Caki2 (cell line): ENCODE measurements around the gene TAS1R1. TPM values are rescaled to one million over a fixed set of nuclear protein-coding genes. Genes with fewer than 3 reads are reported as not detected.

Experiments used
- DNase-seq: peaks from one replicate; pipeline ENCODE4 v3.0.0-alpha.2; 2015; ENCODE audit warnings: low read depth
- in situ Hi-C: cut with HindIII; loops from 2 replicates; pipeline ENCODE4 v1.10.0; 2016; ENCODE audit warnings: low sequenced_read_pairs, low pct_unique_long_range_greater_than_20kb, mixed read lengths
- total RNA-seq: library from RNA; depleted of rRNA; stranded (reverse); fragments of >200 nt; shearing (Covaris generic); gene quantifications from 2 replicates; pipeline ENCODE4 v1.2.3, GENCODE V29; 2014; ENCODE audit warnings: low replicate concordance

Gene TAS1R1
- total RNA-seq, 1 experiment from 2014 or later, result not detected

DNA sequence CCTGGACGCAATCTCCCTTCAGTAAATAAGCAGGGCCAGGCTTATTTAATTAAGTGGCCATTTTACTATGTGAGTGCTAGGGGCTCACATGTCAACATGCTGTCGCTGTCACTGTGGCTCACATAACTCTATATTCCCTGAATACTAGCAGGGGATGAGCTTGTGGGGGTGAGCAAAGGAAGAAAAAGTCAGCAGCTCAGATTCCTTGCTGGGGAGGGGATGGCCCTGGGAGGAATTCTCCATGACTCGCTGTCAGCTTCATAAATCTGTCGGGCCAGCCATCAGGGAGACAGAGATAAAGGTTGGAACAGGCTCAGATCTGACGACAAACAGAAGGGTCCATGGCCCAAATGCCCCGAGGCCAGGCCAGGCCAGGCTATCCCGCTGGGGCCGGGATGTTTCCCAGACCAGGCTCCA is 37.7 kb upstream of the TAS1R1 start:
- DNase-seq, result no peak
- in situ Hi-C loops, result no loop called here

DNA sequence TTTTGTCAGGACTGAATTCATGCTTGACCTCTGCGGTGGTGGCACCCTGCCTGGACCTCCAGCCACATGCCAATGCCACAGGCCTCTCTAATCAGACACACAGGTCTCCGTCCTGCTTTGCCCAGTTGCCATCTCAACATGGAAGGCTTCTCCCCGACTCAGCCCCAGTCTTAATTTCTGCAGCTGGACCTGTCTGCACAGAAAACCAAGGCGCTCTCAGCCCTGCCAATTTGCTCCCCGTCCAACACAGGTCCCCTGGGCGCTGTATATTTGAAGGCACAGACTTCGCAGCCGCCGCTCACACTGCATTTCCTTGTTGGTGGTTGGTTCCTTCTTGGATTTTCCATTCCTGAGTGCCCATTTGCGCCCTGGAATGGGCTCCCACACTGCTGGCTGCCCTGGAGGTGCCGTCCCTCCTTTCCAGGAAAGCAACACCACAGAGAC is 35.6 kb upstream of the TAS1R1 start:
- in situ Hi-C loops, result no loop called here
- no peak for DNase-seq

DNA sequence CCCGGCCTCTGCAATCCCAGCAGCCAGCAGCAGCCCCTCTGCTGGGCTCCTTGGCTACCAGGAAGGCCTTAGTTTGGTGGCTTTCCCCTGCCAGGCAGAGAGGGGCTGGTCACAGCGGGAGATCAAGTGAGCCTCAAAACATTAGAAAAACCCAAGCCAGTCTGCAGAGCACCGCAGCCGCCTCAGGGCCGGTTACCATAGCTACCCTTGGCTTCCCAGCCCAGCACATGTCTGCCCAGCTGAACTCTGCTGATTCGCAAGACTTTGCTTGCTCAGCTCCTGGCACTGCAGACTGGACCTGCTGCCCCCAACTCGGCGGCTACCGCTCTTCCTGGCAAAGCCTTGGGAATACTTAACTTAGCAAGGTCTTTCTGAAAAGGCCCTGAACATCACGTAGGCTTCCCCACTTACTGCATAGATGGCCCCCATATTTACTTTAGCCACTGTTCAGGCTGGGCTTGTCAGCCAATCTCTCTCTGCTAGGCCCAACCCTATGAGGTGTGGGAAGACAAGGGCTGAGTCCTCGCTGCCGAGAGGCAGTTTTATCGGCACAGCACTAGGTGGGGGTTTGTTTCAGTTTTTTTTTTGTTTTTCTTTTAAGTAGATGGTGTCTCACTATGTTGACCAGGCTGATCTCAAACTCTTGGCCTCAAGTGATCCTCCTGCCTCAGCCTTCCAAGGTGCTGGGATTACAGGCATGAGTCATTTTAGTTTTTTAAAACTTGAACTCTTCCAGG is 35.0 kb upstream of the TAS1R1 start:
- in situ Hi-C loops, result no loop called here
- DNase-seq, result no peak

DNA sequence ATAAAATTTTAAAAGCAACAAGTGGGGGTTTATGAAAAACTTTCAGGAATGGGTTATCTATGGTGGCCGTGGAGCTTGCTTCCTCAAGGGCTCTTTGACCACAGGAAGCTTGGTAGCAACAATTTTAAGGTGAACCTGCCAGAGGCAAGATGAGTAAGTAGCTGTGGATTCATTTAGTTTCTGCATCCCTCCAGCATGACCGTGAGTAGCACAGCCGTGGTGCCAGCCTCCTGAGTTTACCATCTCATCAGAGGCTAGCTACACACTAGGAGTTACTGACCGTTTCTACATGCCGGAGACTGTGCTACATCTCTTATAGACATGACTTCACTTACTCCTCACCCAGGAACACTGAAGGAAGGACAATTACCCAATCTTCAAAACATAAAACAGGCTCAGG is 33.6 kb upstream of the TAS1R1 start:
- in situ Hi-C loops, result no loop called here
- no peak for DNase-seq

DNA sequence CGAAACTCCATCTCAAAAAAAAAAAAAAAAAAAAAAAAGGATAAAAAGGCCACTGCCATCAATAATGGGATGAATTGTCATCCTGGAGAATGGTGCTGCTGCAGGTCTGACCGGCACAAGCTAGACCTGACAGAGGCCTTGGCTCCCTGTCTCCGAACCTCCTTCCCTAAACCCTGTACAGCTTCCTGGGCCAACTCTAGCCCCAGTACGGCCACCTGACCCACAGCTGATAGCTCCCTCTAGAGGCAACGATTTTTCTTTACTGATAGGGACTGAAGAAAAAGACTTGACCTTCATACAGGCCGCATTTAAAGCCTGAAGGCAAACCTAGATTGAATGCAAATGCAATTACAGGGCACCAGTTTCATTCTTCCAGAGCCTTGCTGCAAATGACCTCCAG is 31.5 kb upstream of the TAS1R1 start:
- in situ Hi-C loops, result no loop called here
- no peak for DNase-seq

DNA sequence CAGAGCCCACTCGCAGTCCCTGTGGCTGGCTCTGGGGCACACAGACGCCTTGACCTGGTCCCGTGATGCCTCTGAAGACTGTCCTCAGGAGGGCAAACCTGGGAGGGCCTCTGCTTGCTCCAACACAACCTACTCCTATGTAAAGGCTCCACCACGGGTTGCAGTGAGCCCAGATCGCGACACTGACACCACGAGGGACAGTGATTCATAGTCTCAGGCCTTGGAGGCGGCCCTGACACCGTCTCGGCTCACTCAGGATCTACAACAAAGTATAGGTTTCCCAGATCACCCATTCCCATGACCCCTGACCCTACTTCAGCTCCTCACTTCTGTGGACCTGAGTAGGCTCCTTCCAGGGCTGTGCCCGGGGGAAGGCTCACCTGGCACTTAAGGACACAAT is 28.8 kb upstream of the TAS1R1 start:
- in situ Hi-C loops, result no loop called here
- no peak for DNase-seq

DNA sequence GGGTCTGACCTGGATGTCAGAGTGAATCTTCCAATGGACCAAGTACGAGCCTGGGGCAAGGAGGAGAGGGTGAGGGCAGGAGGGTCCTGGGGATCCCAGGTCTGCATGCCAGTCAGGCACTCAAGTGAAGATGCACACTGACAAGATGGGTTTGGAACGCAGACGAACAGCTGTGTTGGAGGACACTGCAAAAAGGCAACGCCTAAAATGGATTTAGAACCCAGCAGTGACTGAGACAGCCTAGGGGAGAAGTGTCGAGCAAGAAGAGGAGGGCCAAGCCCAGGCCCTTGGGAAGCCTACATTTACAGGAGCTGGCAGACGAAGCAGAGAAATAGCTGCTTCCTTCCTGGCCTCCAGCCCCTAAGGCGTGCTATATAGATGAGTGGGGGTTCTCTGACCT is 26.6 kb upstream of the TAS1R1 start:
- in situ Hi-C loops, result no loop called here
- DNase-seq, result no peak

DNA sequence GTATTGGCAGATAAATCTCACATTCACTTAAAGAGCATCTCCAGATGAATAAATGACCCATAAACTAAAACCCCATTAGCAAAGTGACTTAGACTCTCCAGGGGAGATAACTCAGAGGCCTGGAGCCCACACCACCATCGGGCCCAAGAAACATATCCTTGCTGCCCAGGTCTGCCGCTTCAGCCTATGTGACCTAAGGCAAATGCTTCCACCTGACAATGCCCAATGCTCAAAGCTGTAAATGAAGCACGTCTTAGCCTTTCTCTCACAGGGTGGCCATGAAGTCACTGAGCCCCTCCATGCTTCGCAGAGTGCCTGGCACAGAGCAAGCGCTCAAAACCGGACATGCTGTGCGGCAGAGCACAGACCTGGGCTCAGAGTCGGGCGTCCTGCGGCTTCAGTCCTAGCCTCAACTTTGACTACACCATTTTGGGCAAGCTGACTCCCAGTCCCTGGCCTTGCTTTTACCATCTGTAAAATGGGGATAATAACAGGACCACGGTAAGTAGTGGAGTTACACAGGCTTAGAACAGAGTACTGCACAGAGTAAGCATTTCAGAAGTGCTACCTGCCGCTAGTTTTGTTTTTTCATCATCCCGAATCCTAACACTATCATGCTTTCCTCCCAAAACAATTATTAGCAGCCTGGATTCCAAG is 24.5 kb upstream of the TAS1R1 start:
- in situ Hi-C loops, result no loop called here
- no peak for DNase-seq

DNA sequence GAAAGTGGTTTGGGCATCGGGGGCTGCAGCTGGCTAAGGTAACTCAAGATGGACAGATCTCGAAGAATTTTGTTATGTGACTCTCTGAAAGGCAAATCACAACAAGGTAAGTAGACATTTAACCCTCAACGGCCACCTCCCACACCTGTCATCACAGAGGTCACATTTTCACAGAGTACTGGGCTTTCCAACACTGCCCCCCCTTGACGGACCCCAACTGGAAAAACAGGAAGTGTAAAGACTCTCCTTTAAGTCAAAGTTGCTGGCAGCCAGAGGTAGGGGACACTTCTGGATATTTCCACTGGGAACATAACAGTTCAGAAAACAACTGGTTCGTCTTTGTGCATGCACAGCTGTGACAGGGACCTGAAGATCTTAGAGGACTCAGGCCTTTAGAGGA is 23.1 kb upstream of the TAS1R1 start:
- no peak for DNase-seq
- in situ Hi-C loops, result no loop called here

DNA sequence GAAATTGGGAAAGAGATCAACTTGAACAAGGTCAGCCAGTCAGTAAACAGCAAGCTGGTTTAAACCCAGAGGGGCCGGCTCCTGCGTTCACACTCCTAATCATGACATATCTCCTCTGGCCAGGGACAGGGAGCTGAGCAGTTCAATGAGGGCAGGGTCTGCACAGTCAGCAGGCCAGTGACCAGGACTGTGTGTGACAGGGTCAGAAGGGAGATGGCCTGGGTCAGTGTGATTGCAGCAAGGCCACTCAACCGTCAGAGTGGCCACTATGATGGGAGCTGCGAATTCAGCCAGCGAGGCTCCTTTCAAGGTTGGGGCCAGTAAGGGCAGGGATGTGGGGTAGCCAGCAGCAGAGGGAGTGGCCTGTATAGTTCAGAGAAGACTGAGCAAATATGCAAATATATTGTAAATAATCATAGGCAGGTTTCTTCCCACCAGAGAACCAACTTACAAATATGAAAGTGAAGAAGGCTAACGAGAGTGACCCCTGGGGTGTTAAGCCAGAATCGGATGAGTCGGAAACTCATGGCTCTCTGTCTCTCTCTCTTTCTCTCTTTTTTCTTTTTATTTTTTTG is 20.8 kb upstream of the TAS1R1 start:
- in situ Hi-C loops, result no loop called here
- no peak for DNase-seq

DNA sequence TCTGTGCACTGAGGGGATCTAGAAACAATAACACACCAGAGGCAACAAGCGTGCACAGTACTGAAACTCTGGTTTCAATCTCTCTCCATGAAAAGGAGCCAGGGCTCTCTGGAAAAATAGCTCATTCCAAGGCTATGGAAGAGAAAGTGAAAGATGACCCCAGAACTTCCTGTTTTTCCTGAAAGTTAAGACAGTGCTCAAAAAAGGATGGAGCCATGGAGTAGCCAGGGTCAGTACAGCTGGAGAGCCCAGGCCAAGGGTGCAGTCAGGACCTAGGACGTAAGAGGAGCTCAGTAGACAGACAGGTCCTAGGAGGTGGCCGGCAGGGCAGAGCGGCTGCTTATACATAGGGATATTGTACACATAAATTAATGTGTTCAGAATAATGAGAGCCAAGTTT is 19.9 kb upstream of the TAS1R1 start:
- DNase-seq, result no peak
- in situ Hi-C loops, result no loop called here

DNA sequence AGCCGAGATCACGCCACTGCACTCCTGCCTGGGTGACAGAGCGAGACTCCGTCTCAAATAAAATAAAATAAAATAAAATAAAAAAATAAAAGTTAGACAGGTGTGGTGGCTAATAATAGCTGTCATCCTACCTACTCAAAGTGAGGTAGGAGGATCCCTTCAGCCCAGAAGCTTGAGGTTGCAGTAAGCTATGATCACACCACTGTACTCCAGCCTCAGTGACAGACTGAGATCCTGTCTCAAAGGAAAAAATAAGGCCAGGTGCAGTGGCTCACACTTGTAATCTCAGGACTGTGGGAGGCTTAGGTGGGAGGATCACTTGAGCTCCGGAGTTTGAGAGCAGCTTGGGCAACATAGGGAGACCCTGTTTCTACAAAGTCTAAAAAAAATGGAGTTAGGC is 18.8 kb upstream of the TAS1R1 start:
- no peak for DNase-seq
- in situ Hi-C loops, result no loop called here

DNA sequence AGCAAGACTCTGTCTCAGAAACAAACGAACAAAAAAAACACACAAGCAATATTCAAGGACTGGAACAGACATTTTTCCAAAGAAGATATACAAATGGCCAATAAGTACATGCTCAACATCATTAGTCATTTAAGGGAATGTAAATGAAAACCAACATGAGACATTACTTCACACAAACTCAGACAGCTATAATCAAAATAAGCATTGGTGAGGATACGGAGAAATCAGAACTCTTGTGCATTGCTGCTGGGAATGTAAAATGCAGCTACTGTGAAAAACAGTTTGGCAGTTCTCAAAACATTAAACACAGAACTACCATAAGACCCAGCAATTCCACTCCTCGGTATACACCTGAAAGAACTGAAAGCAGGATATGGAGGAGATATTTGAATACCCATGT is 16.2 kb upstream of the TAS1R1 start:
- no peak for DNase-seq
- in situ Hi-C loops, result no loop called here

DNA sequence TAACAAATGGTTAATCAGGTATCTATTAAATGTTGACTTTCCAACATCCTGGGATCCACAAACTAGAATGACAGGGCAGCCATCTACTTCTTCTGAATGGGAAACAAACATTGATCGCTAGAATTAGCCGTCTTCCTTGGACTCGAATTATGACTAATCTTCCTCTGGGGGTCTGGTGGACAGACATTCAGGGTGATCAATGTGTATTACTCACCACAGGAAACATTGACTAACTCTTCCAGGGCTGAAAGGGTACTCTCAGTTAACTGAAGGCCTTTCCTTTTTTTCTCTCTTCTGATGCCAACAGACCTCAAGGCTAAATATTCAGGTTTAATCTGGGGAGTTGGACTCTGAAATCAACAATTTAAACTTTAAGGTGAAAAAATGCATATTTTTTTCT is 10.3 kb upstream of the TAS1R1 start:
- DNase-seq, result no peak
- in situ Hi-C loops, result no loop called here

DNA sequence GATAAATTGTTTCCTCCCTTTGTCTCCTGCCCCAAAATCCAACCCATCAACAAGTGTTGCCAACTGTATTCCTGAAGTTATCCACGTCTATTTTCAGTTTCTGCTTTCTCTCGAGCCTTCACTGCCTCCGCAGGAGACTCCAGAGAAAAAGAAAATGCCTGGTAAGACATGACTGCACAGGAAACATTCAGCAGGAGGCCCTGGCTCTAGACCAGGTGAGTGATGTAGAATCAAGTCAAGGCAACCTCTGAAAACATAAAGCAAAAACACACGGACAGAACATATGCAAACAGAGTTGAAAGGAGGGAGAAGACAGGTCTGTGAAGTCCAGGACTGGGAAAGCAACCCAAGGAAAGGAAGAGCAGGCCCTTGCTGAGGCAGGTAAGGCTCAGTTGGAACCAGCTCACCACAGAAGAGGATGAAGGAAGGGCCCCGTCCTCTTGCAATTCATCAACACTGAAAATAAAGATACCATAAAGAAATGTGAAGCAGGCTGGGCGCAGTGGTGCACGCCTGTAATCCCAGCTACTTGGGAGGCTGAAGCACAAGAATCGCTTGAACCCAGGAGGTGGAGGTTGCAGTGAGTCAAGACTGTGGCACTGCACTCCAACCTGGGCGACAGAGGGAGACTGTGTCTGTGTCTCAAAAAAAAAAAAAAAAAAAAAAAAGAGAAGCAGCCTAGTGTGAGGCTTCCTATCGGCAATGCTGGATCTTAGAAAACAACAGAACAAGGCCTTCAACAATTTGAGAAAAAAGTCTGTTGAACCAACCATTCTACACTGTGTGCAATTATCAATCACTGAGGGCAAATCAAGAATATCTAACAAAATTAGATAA is 9.6 kb upstream of the TAS1R1 start:
- in situ Hi-C loops, result no loop called here
- no peak for DNase-seq

DNA sequence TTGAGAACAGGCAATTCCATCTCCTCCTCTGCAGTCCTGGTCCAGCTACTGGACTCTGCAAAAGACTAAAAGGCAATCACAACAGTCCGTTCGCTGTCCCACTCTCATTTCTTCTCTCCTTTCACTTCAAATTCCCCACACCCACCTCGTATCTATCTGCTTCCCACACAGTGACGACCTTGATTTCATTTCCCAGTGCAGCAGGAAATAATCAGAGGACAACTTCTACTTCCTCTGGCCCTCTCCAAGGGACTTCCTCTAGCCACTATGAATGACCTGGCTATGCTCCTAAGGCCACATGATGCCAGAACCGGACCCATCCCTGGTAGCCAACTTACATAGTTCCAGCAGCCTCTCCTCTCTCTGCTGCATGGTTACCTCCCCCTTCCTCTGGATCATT is 8.8 kb upstream of the TAS1R1 start:
- DNase-seq, result no peak
- in situ Hi-C loops, result no loop called here

DNA sequence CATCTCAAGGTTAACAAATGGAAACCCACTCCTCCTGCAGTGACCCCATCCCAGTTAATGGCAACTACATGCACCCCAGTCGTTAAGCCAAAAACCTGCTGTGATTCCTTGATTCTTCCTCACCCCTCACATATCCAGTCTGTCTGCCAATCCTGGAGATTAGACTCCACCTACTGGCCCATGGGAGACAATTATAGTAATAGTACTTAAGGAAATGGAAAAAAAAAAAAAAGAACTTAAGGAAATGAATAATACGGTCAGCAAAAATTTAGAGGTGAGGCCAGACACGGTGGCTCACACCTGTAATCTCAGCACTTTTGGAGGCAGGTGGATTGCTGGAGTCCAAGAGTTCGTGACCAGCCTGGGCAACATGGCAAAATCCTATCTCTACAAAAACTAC is 7.8 kb upstream of the TAS1R1 start:
- in situ Hi-C loops, result no loop called here
- DNase-seq, result peak; percentile 30

DNA sequence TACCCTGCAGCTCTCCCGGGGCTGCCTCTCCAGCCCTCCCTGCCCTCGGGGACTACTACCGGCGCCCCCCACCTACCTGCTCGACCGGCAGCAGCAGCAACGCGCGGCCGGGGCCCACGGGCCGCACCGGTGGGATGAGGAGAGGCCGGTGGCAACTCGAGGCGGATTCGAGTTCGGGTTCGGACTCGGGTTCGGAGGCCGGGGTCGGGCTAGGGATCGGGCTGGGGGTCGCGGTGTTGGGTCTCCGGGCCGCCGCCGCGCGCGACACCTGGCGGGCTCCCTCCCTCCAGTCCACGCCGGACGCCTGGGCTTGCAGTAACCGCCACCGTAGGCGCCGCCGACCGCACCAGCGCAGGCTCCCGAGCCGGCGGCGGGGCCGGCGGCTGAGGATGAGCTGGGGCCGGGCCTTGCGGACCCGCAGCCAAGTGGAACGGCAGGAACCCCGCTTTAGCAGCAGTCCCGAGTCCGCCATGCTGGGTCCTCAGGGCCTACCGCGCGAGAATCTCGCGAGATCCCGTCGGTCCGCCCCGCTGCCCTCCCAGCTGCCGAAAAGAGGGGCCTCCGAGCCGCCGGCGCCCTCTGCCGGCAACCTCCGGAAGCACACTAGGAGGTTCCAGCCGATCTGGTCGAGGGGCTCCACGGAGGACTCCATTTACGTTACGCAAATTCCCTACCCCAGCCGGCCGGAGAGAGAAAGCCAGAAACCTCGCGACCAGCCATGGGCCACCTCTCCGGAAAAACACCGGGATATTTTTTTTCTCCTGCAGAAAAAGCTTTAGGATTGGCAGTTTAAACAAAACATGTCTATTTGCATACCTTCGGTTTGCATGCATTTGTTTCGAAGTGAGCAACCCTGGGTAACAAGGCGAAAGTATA is 838 bp upstream of the TAS1R1 start, which contains the start of gene NOL9:
Gene NOL9 (minus strand): TSS at position 483 of the 876 bp plus-strand sequence. CDS start 11 bp downstream, at position 472.
- peak; percentile 89 for DNase-seq
- in situ Hi-C loops, result no loop called here
